ENCODE data around the gene UBAP1L. TPM values are rescaled to one million over a fixed set of nuclear protein-coding genes. Genes with fewer than 3 reads are reported as not detected.
"Not testable (repeated sequence)": the region's sequence is repeated elsewhere in the genome, so short reads cannot be mapped to it uniquely, and the experiment has no call there.

The UBAP1L gene
- total and polyA plus RNA-seq, 3 donors from 2014 or later: 3.7 to 12.1 (median 11.3) TPM

GRCh38 chr15:65147902-65148301 is 32.9 kb upstream of the UBAP1L start:
- 79 to 81% methylated on average over 3 of the region's 3 CpGs for WGBS, 2 donors
- DNase-seq: no peak
- Histone ChIP-seq H3K9me3 (no peaks in the 10 kb centered on the region), H3K4me3 (no peak overlapping the region), H3K36me3 (ENCODE audit: low read depth, missing control alignments) (no peaks in the 10 kb centered on the region), H3K4me1 (peaks cover 4% of the 10 kb centered on the region), H3K27me3 (no peaks in the 10 kb centered on the region), H3K27ac (no peak overlapping the region)
- TF ChIP-seq POLR2A (IDR thresholded peaks at IDR 0.05) (no peak), CTCF (IDR thresholded peaks at IDR 0.05) (no peak)
- intact Hi-C loops (cut with DNase I; ENCODE audit: low total_unique reads): no loop called here

DNA sequence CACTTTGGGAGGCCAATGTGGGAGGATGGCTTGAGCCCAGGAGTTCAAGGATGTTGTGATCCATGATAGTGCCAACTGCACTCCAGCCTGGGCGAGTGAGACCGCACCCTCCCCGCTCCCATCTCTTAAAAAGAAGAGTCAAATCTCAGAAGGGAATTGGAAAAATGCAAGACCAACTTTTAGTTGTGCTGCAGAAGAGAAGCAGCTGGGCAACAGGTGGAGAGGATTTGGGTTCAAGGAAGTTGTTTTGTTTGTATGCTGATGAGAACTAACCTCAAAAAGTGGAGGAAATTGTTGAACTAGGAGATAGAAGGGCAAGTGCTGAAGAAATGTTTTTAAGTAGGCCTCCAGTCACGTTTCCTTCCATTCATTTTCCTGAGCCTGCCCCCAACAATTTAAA is 31.4 kb upstream of the UBAP1L start:
- no peak overlapping the region for H3K4me3 ChIP-seq
- WGBS, 2 donors: 30 to 41% methylated on average over 4 of the region's 4 CpGs
- no peak for DNase-seq
- no peaks in the 10 kb centered on the region for H3K9me3 ChIP-seq
- TF ChIP-seq POLR2A (IDR thresholded peaks at IDR 0.05) (no peak), CTCF (IDR thresholded peaks at IDR 0.05) (no peak)
- no peaks in the 10 kb centered on the region for H3K36me3 ChIP-seq (ENCODE audit: low read depth, missing control alignments)
- H3K27me3 ChIP-seq: no peaks in the 10 kb centered on the region
- H3K4me1 ChIP-seq: peaks cover 4% of the 10 kb centered on the region
- no peak overlapping the region for H3K27ac ChIP-seq
- intact Hi-C loops (cut with DNase I; ENCODE audit: low total_unique reads): no loop called here

GRCh38 chr15:65138631-65139030 is 23.6 kb upstream of the UBAP1L start:
- WGBS, 2 donors: 94 to 95% methylated on average over 6 of the region's 6 CpGs
- H3K4me3 ChIP-seq; H3K27ac ChIP-seq; H3K27me3 ChIP-seq; H3K4me1 ChIP-seq; H3K9me3 ChIP-seq; intact Hi-C loops (cut with DNase I; ENCODE audit: low total_unique reads); H3K36me3 ChIP-seq (ENCODE audit: low read depth, missing control alignments); DNase-seq: not testable (repeated sequence)

- H3K27ac ChIP-seq; H3K36me3 ChIP-seq (ENCODE audit: low read depth, missing control alignments); H3K4me3 ChIP-seq; H3K4me1 ChIP-seq; H3K27me3 ChIP-seq; intact Hi-C loops (cut with DNase I; ENCODE audit: low total_unique reads); DNase-seq; H3K9me3 ChIP-seq: not testable (repeated sequence)
- WGBS, 2 donors: 91 to 97% methylated on average over 4 of the region's 4 CpGs
Observed at GRCh38 chr15:65137893-65138292, 22.9 kb upstream of the UBAP1L start.

DNA sequence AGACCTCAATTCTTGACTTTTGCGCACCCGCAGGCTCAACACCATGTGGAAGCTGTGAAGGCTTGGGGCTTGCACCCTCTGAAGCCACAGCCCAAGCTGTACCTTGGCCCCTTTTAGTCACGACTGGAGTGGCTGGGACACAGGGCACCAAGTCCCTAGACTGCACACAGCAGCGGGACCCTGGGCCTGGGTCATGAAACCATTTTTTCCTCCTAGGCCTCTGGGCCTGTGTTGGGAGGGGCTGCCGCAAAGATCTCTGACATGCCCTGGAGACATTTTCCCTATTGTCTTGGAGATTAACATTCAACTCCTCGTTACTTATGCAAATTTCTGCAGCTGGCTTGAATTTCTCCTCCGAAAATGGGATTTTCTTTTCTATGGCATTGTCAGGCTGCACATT is 22.1 kb upstream of the UBAP1L start:
- H3K27me3 ChIP-seq; intact Hi-C loops (cut with DNase I; ENCODE audit: low total_unique reads); H3K9me3 ChIP-seq; H3K36me3 ChIP-seq (ENCODE audit: low read depth, missing control alignments); H3K27ac ChIP-seq; H3K4me3 ChIP-seq; H3K4me1 ChIP-seq; DNase-seq: not testable (repeated sequence)
- WGBS, 2 donors: 93 to 97% methylated on average over 7 of the region's 7 CpGs

- H3K4me3 ChIP-seq: peak overlapping the region in 1 of 2 donors; percentile 88
- peaks cover 15% of the 10 kb centered on the region for H3K4me1 ChIP-seq
- TF ChIP-seq POLR2A (IDR thresholded peaks at IDR 0.05) (no peak), CTCF (IDR thresholded peaks at IDR 0.05) (no peak)
- WGBS, 2 donors: 58 to 79% methylated on average over 8 of the region's 8 CpGs
- H3K36me3 ChIP-seq (ENCODE audit: low read depth, missing control alignments): no peaks in the 10 kb centered on the region
- DNase-seq: no peak
- no peak overlapping the region for H3K27ac ChIP-seq
- intact Hi-C loops (cut with DNase I; ENCODE audit: low total_unique reads): no loop called here
- no peaks in the 10 kb centered on the region for H3K9me3 ChIP-seq
- no peaks in the 10 kb centered on the region for H3K27me3 ChIP-seq
Observed at GRCh38 chr15:65134538-65134937, 19.5 kb upstream of the UBAP1L start.

Data from testis (tissue), 3 donors.